RWPE1 (cell line): ENCODE data around the gene ZBTB7A.

ENCODE experiments used
- CTCF ChIA-PET: fragments of 350-600 bp; sonication (Branson Sonifier 250); formaldehyde crosslinking; extraction: SDS; loops from one replicate; lab custom pipeline; 2021; lab: Yijun Ruan, JAX
- POLR2A ChIA-PET: fragments of 400-600 bp; formaldehyde crosslinking; extraction: SDS; loops from one replicate; lab custom pipeline; 2020; ENCODE audit warnings: antibody characterized with exemption; ENCODE audit not compliant: low non-redundant PET; lab: Yijun Ruan, JAX
- DNase-seq: peaks from one replicate; pipeline ENCODE4 v3.0.0; 2012; ENCODE audit warnings: low spot score
- H3K27ac ChIP-seq: fragments of 450-650 bp; 2 replicates; pipeline ENCODE4 v1.5.1; 2017
- CTCF ChIP-seq: fragments of 450-650 bp; conservative IDR thresholded peaks from 2 replicates; pipeline ENCODE4 v1.5.1; 2017; ENCODE audit warnings: low read depth, mild to moderate bottlenecking

ZBTB7A gene

GRCh38 chr19:4064496-4065260, 2.0 kb downstream of the ZBTB7A start:
- CTCF ChIA-PET, result interaction anchor here (0.5 kb wide), 1 partner anchor 278 kb away, joined by 3 read pairs; no protein-coding TSS in a partner anchor
- DNase-seq, result no peak
- peak overlapping the region; percentile 98 for H3K27ac ChIP-seq

GRCh38 chr19:4064149-4064495, 2.6 kb downstream of the ZBTB7A start:
- peak overlapping the region; percentile 98 for H3K27ac ChIP-seq
- TF ChIP-seq CTCF, result no peak
- ChIA-PET POLR2A (no interaction called here), CTCF (interaction anchor here (0.6 kb wide), 1 partner anchor 138 kb away, joined by 3 read pairs; no protein-coding TSS in a partner anchor)
- no peak for DNase-seq

More at GRCh38 chr19:4064496-4065260, 2.0 kb downstream of the ZBTB7A start:
- POLR2A ChIA-PET, result no interaction called here
- no peak for TF ChIP-seq CTCF

- no peak for TF ChIP-seq CTCF
- ChIA-PET POLR2A (no interaction called here), CTCF (interaction anchor here (0.6 kb wide), 1 partner anchor 139 kb away, joined by 3 read pairs; no protein-coding TSS in a partner anchor)
- H3K27ac ChIP-seq, result peak overlapping the region; percentile 98
- DNase-seq, result no peak
Measured at GRCh38 chr19:4063369-4064148, 3.1 kb downstream of the ZBTB7A start.

- POLR2A ChIA-PET, result no interaction called here
- no peak for TF ChIP-seq CTCF
- CTCF ChIA-PET, result no interaction called here
- peak overlapping the region; percentile 98 for H3K27ac ChIP-seq
- DNase-seq, result no peak
Measured at GRCh38 chr19:4062419-4063368, 4.0 kb downstream of the ZBTB7A start.

DNA sequence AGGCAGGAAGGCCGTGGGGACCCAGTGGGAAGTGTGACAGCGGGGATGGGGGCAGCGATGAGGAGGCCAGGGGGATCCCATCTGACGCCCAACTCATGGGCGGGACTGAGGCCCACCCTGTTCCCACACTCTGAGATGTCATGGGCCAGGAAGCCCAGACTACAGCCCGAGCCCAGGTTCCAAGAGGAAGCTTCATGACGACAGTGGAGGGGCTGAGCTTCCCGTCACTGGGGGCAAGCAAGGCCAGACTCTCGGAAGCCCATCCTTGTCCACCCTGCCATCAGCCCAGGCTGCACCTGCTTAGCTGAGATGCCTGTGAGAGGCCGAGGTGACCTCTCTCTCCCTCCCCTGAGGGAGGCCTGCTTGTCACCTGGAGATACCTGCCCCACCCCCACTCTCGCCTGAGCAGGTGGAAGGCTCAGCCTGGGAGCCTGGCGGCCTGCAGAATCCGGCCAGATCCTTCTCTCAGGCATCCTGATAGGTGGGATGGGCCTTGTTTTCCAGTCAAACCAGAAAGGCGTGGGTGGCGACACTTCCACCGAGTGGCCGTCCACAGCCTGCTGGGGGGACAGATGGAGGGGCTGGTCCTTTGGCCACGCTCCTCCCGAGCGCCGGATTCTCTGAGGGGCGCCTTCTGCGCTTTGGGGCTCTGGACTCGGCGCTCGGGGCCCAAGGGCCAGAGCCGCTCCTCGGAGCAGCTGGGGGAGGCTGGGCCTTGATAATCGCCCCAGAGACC, 4.8 kb downstream of the ZBTB7A start:
- peak overlapping the region; percentile 98 for H3K27ac ChIP-seq
- ChIA-PET CTCF (no interaction called here), POLR2A (no interaction called here)
- no peak for TF ChIP-seq CTCF
- no peak for DNase-seq
